WTC11 (cell line): ENCODE measurements around the gene SAMD3. TPM values are rescaled to one million over a fixed set of nuclear protein-coding genes. Genes with fewer than 3 reads are reported as not detected.

Source experiments
- ATAC-seq: fragments of 200-7000 bp; cut with Tn5 transposase; 2 replicates; pipeline ENCODE4 v1.10.0; 2021; ENCODE audit warnings: mild to moderate bottlenecking, moderate library complexity
- CTCF ChIA-PET: fragments of 300-600 bp; sonication (Branson Sonifier 250); formaldehyde crosslinking; loops from one replicate; lab custom pipeline; 2021; ENCODE audit warnings: antibody characterized with exemption; lab: Charles Lee
- POLR2A ChIA-PET: fragments of 350-600 bp; sonication (Branson Sonifier 250); formaldehyde crosslinking; loops from one replicate; lab custom pipeline; 2021; ENCODE audit warnings: antibody characterized with exemption; lab: Charles Lee
- DNase-seq: peaks from one replicate; pipeline ENCODE4 v3.0.0; 2021; ENCODE audit warnings: low spot score
- H3K27ac Mint-ChIP-seq: 2 replicates; pipeline ENCODE4 v1.8.0; 2021; ENCODE audit warnings: mixed read lengths
- H3K27me3 Mint-ChIP-seq: 2 replicates; pipeline ENCODE4 v1.8.0; 2021; ENCODE audit warnings: low read depth, mild to moderate bottlenecking, moderate library complexity, mixed read lengths
- H3K36me3 Mint-ChIP-seq: 2 replicates; pipeline ENCODE4 v1.8.0; 2021; ENCODE audit warnings: mixed read lengths
- H3K4me1 Mint-ChIP-seq: 2 replicates; pipeline ENCODE4 v1.8.0; 2022; ENCODE audit warnings: mixed read lengths
- H3K4me3 Mint-ChIP-seq: 2 replicates; pipeline ENCODE4 v1.8.0; 2021; ENCODE audit warnings: mild to moderate bottlenecking, moderate library complexity, mixed read lengths
- H3K9me3 Mint-ChIP-seq: 2 replicates; pipeline ENCODE4 v1.8.0; 2021; ENCODE audit warnings: mixed read lengths
- ATF6 ChIP-seq: sonication (generic); formaldehyde crosslinking; IDR thresholded peaks from 2 replicates; pipeline ENCODE4 v1.8.1; 2023; ENCODE audit warnings: mild to moderate bottlenecking, missing genetic modification reagents
- CDX4 ChIP-seq: fragments of 250-450 bp; sonication (Bioruptor Pico); IDR thresholded peaks from 2 replicates; pipeline ENCODE4 v1.9.0; 2021; ENCODE audit warnings: moderate library complexity, mild to moderate bottlenecking, inconsistent platforms, borderline replicate concordance
- CREM ChIP-seq: sonication (generic); formaldehyde crosslinking; IDR thresholded peaks from 2 replicates; pipeline ENCODE4 v1.8.1; 2022; ENCODE audit warnings: mild to moderate bottlenecking, missing genetic modification reagents, moderate library complexity
- CTCF ChIP-seq: fragments of 200-600 bp; IDR thresholded peaks from 2 replicates; pipeline ENCODE4 v1.8.0; 2022; ENCODE audit warnings: antibody characterized with exemption
- FOXJ3 ChIP-seq: sonication (generic); formaldehyde crosslinking; IDR thresholded peaks from 2 replicates; pipeline ENCODE4 v1.9.0; 2021; ENCODE audit warnings: missing genetic modification reagents, mild to moderate bottlenecking, borderline replicate concordance
- GRHL2 ChIP-seq: fragments of 250-450 bp; sonication (Bioruptor Pico); IDR thresholded peaks from 2 replicates; pipeline ENCODE4 v1.8.0; 2022; ENCODE audit warnings: mild to moderate bottlenecking, moderate library complexity; ENCODE audit not compliant: insufficient replicate concordance, severe bottlenecking
- HMGXB4 ChIP-seq: sonication (generic); formaldehyde crosslinking; IDR thresholded peaks from 2 replicates; pipeline ENCODE4 v1.8.1; 2023; ENCODE audit warnings: mild to moderate bottlenecking, moderate library complexity, missing genetic modification reagents
- IRF2 ChIP-seq: sonication (generic); formaldehyde crosslinking; IDR thresholded peaks from 2 replicates; pipeline ENCODE4 v1.8.0; 2022; ENCODE audit warnings: low read depth, missing genetic modification reagents, borderline replicate concordance
- NFATC4 ChIP-seq: fragments of 250-450 bp; sonication (Bioruptor Pico); IDR thresholded peaks from 2 replicates; pipeline ENCODE4 v1.9.0; 2021; ENCODE audit warnings: mild to moderate bottlenecking
- RORB ChIP-seq: fragments of 250-450 bp; sonication (Bioruptor Pico); IDR thresholded peaks from 2 replicates; pipeline ENCODE4 v1.9.0; 2021; ENCODE audit warnings: mild to moderate bottlenecking
- SMAD3 ChIP-seq: sonication (generic); formaldehyde crosslinking; IDR thresholded peaks from 2 replicates; pipeline ENCODE4 v1.8.0; 2022; ENCODE audit warnings: missing genetic modification reagents, mild to moderate bottlenecking, borderline replicate concordance
- SMAD4 ChIP-seq: sonication (generic); formaldehyde crosslinking; IDR thresholded peaks from 2 replicates; pipeline ENCODE4 v1.8.0; 2022; ENCODE audit warnings: mild to moderate bottlenecking, missing genetic modification reagents
- TEAD4 ChIP-seq: sonication (generic); formaldehyde crosslinking; IDR thresholded peaks from 2 replicates; pipeline ENCODE4 v1.8.0; 2022; ENCODE audit warnings: mild to moderate bottlenecking, missing genetic modification reagents
- ZBTB21 ChIP-seq: sonication (generic); formaldehyde crosslinking; IDR thresholded peaks from 2 replicates; pipeline ENCODE4 v1.8.1; 2023; ENCODE audit warnings: mild to moderate bottlenecking, missing genetic modification reagents, borderline replicate concordance
- ZNF121 ChIP-seq: sonication (generic); formaldehyde crosslinking; IDR thresholded peaks from 2 replicates; pipeline ENCODE4 v1.8.0; 2023; ENCODE audit warnings: missing genetic modification reagents
- ZNF232 ChIP-seq: sonication (generic); formaldehyde crosslinking; IDR thresholded peaks from 2 replicates; pipeline ENCODE4 v1.8.0; 2022; ENCODE audit warnings: mild to moderate bottlenecking, missing genetic modification reagents
- ZNF317 ChIP-seq: sonication (generic); formaldehyde crosslinking; IDR thresholded peaks from 2 replicates; pipeline ENCODE4 v1.8.1; 2023; ENCODE audit warnings: low read depth, mild to moderate bottlenecking, moderate library complexity, missing genetic modification reagents, borderline replicate concordance
- ZNF396 ChIP-seq: fragments of 250-450 bp; sonication (Bioruptor Pico); IDR thresholded peaks from 2 replicates; pipeline ENCODE4 v1.8.0; 2021; ENCODE audit warnings: mild to moderate bottlenecking, moderate library complexity, borderline replicate concordance
- total RNA-seq: library from RNA; stranded (reverse); gene quantifications from 3 replicates; pipeline ENCODE4 v1.2.3, GENCODE V29; 2021
- TF ChIP-seq, protein P1 (sequence below): sonication (generic); formaldehyde crosslinking; IDR thresholded peaks from 2 replicates; pipeline ENCODE4 v1.8.1; 2022; ENCODE audit warnings: mild to moderate bottlenecking, missing genetic modification reagents, moderate library complexity, borderline replicate concordance
- TF ChIP-seq, protein P2 (sequence below): sonication (generic); formaldehyde crosslinking; IDR thresholded peaks from 2 replicates; pipeline ENCODE4 v1.8.1; 2023; ENCODE audit warnings: mild to moderate bottlenecking, missing genetic modification reagents, moderate library complexity

SAMD3 gene
- total RNA-seq, 1 experiment from 2014 or later: 1.2 TPM

DNA sequence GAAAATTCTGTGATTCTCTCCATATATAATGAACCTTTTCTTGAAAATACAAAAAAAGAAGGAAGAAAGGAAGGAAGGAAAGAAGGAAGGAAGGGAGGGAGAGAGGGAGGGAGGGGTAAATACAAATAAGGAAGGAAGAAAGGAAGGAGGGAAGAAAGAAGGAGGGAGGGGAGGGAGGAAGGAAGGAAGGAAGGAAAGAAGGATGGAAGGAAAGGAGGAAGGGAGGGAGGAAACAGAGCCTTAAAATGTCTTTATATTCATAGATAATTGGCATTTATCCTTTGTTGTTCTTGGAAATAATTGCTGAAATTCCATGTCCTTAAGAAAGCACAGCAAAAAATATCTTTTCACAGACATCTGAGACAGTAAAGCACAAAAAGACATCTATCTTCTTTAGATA is 40.3 kb downstream of the SAMD3 start:
- DNase-seq (no peak), ATAC-seq (no peak)
- no peak overlapping the region for H3K27ac Mint-ChIP-seq
- TF ChIP-seq SMAD4 (no peak), ZBTB21 (CRISPR knock-in tag) (no peak), ZNF232 (CRISPR knock-in tag) (no peak), ATF6 (CRISPR knock-in tag) (no peak), NFATC4 (CRISPR knock-in tag) (no peak), IRF2 (CRISPR knock-in tag) (no peak)
- TF ChIP-seq, protein P1, sequence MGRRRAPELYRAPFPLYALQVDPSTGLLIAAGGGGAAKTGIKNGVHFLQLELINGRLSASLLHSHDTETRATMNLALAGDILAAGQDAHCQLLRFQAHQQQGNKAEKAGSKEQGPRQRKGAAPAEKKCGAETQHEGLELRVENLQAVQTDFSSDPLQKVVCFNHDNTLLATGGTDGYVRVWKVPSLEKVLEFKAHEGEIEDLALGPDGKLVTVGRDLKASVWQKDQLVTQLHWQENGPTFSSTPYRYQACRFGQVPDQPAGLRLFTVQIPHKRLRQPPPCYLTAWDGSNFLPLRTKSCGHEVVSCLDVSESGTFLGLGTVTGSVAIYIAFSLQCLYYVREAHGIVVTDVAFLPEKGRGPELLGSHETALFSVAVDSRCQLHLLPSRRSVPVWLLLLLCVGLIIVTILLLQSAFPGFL: no peak
- TF ChIP-seq, protein P2, sequence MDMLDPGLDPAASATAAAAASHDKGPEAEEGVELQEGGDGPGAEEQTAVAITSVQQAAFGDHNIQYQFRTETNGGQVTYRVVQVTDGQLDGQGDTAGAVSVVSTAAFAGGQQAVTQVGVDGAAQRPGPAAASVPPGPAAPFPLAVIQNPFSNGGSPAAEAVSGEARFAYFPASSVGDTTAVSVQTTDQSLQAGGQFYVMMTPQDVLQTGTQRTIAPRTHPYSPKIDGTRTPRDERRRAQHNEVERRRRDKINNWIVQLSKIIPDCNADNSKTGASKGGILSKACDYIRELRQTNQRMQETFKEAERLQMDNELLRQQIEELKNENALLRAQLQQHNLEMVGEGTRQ (CRISPR knock-in tag): no peak
- POLR2A ChIA-PET: no interaction called here
- H3K4me1 Mint-ChIP-seq: peaks cover 4% of the 10 kb centered on the region; the same call in 1 of the 2 replicates
- peaks cover 6% of the 10 kb centered on the region; the same call in 1 of the 2 replicates for H3K36me3 Mint-ChIP-seq
- CTCF ChIA-PET: no interaction called here
- H3K27me3 Mint-ChIP-seq: no peaks in the 10 kb centered on the region
- peaks cover 4% of the 10 kb centered on the region for H3K9me3 Mint-ChIP-seq
- no peak overlapping the region for H3K4me3 Mint-ChIP-seq

DNA sequence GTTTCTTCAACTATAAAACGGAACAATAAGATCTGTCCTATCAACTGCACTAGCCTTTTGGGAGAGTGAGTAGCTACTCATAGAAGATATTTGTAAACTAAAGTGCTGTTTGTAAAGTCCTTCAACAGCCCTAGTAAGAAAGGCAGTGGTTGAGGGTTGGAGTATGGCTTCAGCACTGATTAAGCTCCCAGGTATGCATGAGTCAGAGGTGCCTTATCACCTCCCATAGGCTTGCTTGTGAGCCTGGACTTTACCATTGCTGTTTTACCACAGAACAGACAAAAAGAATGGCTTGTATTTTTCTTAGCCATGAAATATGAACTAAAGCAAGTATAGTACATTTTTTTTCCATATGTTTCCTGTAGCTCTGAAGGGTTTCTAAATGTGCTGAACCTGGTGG is 44.1 kb downstream of the SAMD3 start:
- TF ChIP-seq HMGXB4 (no peak), ZNF121 (CRISPR knock-in tag) (no peak), RORB (CRISPR knock-in tag) (no peak), CREM (no peak), GRHL2 (CRISPR knock-in tag) (no peak), CTCF (no peak), ZNF317 (CRISPR knock-in tag) (no peak), SMAD3 (CRISPR knock-in tag) (no peak), NFATC4 (CRISPR knock-in tag) (no peak), FOXJ3 (CRISPR knock-in tag) (no peak), CDX4 (CRISPR knock-in tag) (no peak), TEAD4 (CRISPR knock-in tag) (no peak), ZNF396 (CRISPR knock-in tag) (no peak), ZNF232 (CRISPR knock-in tag) (no peak)
- H3K27ac Mint-ChIP-seq: no peak overlapping the region
- ATAC-seq (no peak; the same call in 1 of the 2 replicates), DNase-seq (no peak)
- CTCF ChIA-PET: interaction anchor here (1.3 kb wide), 1 partner anchor 104 kb away, joined by 4 read pairs; no protein-coding TSS in a partner anchor
- H3K9me3 Mint-ChIP-seq: peaks cover 4% of the 10 kb centered on the region
- H3K4me3 Mint-ChIP-seq: no peak overlapping the region
- no peaks in the 10 kb centered on the region for H3K27me3 Mint-ChIP-seq
- H3K4me1 Mint-ChIP-seq: no peaks in the 10 kb centered on the region
- peaks cover 6% of the 10 kb centered on the region; the same call in 1 of the 2 replicates for H3K36me3 Mint-ChIP-seq
- POLR2A ChIA-PET: no interaction called here
